Bronchial epithelial cell (primary cell): Measurements from ENCODE around the gene DCDC1. TPM values are rescaled to one million over a fixed set of nuclear protein-coding genes. Genes with fewer than 3 reads are reported as not detected.
A peak's percentile ranks its signal among the peaks of the same experiment; 100 is the strongest.

Experiments used
- DNase-seq: peaks from one replicate; pipeline ENCODE4 v3.0.0-alpha.2; 2010; ENCODE audit warnings: low read depth
- FAIRE-seq: peaks from 2 replicates; lab custom pipeline; 2011; peaks lifted over from hg19 to GRCh38; lab: Jason Lieb, UNC
- H3K27me3 ChIP-seq: 2 replicates; pipeline ENCODE4 v1.5.1; 2011; ENCODE audit warnings: low read length; ENCODE audit not compliant: control insufficient read depth, insufficient read depth
- H3K36me3 ChIP-seq: 2 replicates; pipeline ENCODE4 v1.5.1; 2011; ENCODE audit warnings: low read length; ENCODE audit not compliant: control insufficient read depth, insufficient read depth
- H3K4me3 ChIP-seq: 2 replicates; pipeline ENCODE4 v1.5.1; 2011; ENCODE audit warnings: mild to moderate bottlenecking, low read depth, low read length, control low read depth
- total RNA-seq: library from RNA; depleted of rRNA; stranded (reverse); fragments of >200 nt; gene quantifications from 2 replicates; pipeline ENCODE4 v1.2.1, GENCODE V29; 2014
- TF ChIP-seq, protein P1 (sequence below): IDR thresholded peaks from 2 replicates; pipeline ENCODE4 v1.5.1; 2011; ENCODE audit warnings: mild to moderate bottlenecking, moderate library complexity, low read length, control low read depth, inconsistent platforms; ENCODE audit not compliant: insufficient read depth, severe bottlenecking

The DCDC1 gene
- total RNA-seq, 1 donor from 2014 or later = not detected

DNA sequence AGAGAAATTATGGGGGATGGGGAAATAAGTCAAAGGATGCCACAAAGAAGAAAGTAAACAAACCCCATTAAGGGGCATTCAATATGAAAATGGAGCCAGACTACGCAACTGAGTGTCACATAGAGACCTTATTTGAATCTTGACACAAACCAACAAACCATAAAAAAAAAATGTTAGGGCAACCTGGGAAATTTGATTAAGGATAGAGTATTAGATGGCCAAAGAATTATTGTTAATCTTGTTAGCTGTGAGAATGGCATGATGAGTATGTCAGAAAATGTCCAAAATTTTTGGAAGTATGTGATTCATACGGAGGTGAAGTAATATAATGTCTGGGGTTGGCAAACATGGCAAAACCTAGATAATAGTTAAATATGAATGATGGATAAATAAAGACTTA lies 461.3 kb downstream of the DCDC1 start:
- H3K36me3 ChIP-seq = no peaks in the 10 kb centered on the region
- DNase-seq (no peak), FAIRE-seq (no peak)
- H3K27me3 ChIP-seq = no peaks in the 10 kb centered on the region
- TF ChIP-seq, protein P1, sequence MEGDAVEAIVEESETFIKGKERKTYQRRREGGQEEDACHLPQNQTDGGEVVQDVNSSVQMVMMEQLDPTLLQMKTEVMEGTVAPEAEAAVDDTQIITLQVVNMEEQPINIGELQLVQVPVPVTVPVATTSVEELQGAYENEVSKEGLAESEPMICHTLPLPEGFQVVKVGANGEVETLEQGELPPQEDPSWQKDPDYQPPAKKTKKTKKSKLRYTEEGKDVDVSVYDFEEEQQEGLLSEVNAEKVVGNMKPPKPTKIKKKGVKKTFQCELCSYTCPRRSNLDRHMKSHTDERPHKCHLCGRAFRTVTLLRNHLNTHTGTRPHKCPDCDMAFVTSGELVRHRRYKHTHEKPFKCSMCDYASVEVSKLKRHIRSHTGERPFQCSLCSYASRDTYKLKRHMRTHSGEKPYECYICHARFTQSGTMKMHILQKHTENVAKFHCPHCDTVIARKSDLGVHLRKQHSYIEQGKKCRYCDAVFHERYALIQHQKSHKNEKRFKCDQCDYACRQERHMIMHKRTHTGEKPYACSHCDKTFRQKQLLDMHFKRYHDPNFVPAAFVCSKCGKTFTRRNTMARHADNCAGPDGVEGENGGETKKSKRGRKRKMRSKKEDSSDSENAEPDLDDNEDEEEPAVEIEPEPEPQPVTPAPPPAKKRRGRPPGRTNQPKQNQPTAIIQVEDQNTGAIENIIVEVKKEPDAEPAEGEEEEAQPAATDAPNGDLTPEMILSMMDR = no peak
- no peak overlapping the region for H3K4me3 ChIP-seq

GRCh38 chr11:30902929-30903328 lies 466.6 kb downstream of the DCDC1 start:
- FAIRE-seq (no peak), DNase-seq (no peak)
- Histone ChIP-seq H3K36me3 (no peaks in the 10 kb centered on the region), H3K27me3 (no peaks in the 10 kb centered on the region), H3K4me3 (no peak overlapping the region)
- TF ChIP-seq, protein P1 = no peak

- TF ChIP-seq, protein P1 = no peak
- Histone ChIP-seq H3K4me3 (no peak overlapping the region), H3K27me3 (no peaks in the 10 kb centered on the region), H3K36me3 (no peaks in the 10 kb centered on the region)
- FAIRE-seq = no peak
- DNase-seq = peak; percentile 75
Measured at GRCh38 chr11:30895046-30895445, 474.5 kb downstream of the DCDC1 start.

GRCh38 chr11:30893318-30893717 lies 476.2 kb downstream of the DCDC1 start:
- DNase-seq (no peak), FAIRE-seq (no peak)
- Histone ChIP-seq H3K36me3 (no peaks in the 10 kb centered on the region), H3K27me3 (no peaks in the 10 kb centered on the region), H3K4me3 (no peak overlapping the region)
- TF ChIP-seq, protein P1 = no peak

GRCh38 chr11:30889143-30889794 lies 480.3 kb downstream of the DCDC1 start:
- H3K36me3 ChIP-seq = no peaks in the 10 kb centered on the region
- no peak overlapping the region for H3K4me3 ChIP-seq
- peak; percentile 17 for DNase-seq
- H3K27me3 ChIP-seq = no peaks in the 10 kb centered on the region
- no peak for FAIRE-seq
- TF ChIP-seq, protein P1 = no peak

GRCh38 chr11:30879322-30880005 lies 490.1 kb downstream of the DCDC1 start:
- FAIRE-seq = no peak
- Histone ChIP-seq H3K27me3 (no peaks in the 10 kb centered on the region), H3K4me3 (no peak overlapping the region), H3K36me3 (no peaks in the 10 kb centered on the region)
- DNase-seq = peak; percentile 4
- TF ChIP-seq, protein P1 = no peak
